Calu3 (cell line): ENCODE data around the gene TXNL4B. TPM values are rescaled to one million over a fixed set of nuclear protein-coding genes. Genes with fewer than 3 reads are reported as not detected.

ENCODE experiments used
- BruUV-seq: library from RNA; stranded (reverse); fragments of 400-500 nt; replicated peaks from 2 replicates; lab custom pipeline; 2021; lab: Mats Ljungman, UMichigan
- CTCF ChIA-PET: fragments of 300-600 bp; sonication (Branson Sonifier 250); formaldehyde crosslinking; loops from one replicate; lab custom pipeline; 2022; ENCODE audit warnings: antibody characterized with exemption; lab: Charles Lee
- DNase-seq: peaks from one replicate; pipeline ENCODE4 v3.0.0; 2022
- H3K27ac Mint-ChIP-seq: one replicate; pipeline ENCODE4 v1.8.0; 2022; ENCODE audit warnings: mixed read lengths; ENCODE audit not compliant: unreplicated experiment
- H3K27me3 Mint-ChIP-seq: one replicate; pipeline ENCODE4 v1.8.0; 2022; ENCODE audit warnings: mixed read lengths; ENCODE audit not compliant: unreplicated experiment
- H3K36me3 Mint-ChIP-seq: one replicate; pipeline ENCODE4 v1.8.0; 2022; ENCODE audit warnings: mild to moderate bottlenecking, moderate library complexity, mixed read lengths; ENCODE audit not compliant: insufficient read depth, unreplicated experiment
- H3K4me1 Mint-ChIP-seq: one replicate; pipeline ENCODE4 v1.8.0; 2022; ENCODE audit warnings: mild to moderate bottlenecking, low read depth, mixed read lengths; ENCODE audit not compliant: unreplicated experiment
- H3K4me3 Mint-ChIP-seq: one replicate; pipeline ENCODE4 v1.8.0; 2022; ENCODE audit warnings: mild to moderate bottlenecking, low read depth, moderate library complexity, mixed read lengths; ENCODE audit not compliant: unreplicated experiment
- H3K9me3 Mint-ChIP-seq: one replicate; pipeline ENCODE4 v1.8.0; 2022; ENCODE audit warnings: low read depth, mixed read lengths; ENCODE audit not compliant: unreplicated experiment
- intact Hi-C: fragments of 100-400 bp; cut with micrococcal nuclease; formaldehyde crosslinking; loops from one replicate; pipeline ENCODE4 v1.10.0; 2022; ENCODE audit not compliant: unreplicated experiment
- total RNA-seq: library from RNA; stranded (reverse); gene quantifications from 2 replicates; pipeline ENCODE4 v1.2.3, GENCODE V29; 2022
- TF ChIP-seq, protein P1 (sequence below): fragments of 200-600 bp; IDR thresholded peaks from one replicate; pipeline ENCODE4 v1.8.0; 2022; ENCODE audit warnings: antibody characterized with exemption; ENCODE audit not compliant: unreplicated experiment

TXNL4B gene
- total RNA-seq, 1 experiment from 2014 or later: 18.0 TPM

DNA sequence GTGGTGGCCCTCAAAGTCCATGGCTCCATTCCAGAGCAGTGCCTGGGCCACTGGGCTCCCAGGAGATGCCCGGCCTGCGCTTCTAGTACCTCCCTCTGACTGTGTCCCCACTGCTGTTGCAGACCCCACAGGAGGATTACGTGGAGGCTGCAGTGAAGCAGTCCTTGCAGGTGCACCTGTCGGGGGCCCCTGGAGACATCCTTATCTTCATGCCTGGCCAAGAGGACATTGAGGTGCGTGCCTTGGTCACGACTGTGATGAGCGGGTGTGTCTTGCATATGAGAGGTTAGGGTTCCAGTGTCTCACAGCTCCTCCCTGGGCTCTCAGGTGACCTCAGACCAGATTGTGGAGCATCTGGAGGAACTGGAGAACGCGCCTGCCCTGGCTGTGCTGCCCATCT lies 11.5 kb upstream of the TXNL4B start:
- H3K27ac Mint-ChIP-seq: no peak overlapping the region
- CTCF ChIA-PET: no interaction called here
- no TSS peak for BruUV-seq
- H3K9me3 Mint-ChIP-seq: no peaks in the 10 kb centered on the region
- H3K4me1 Mint-ChIP-seq: no peaks in the 10 kb centered on the region
- intact Hi-C loops: no loop called here
- H3K27me3 Mint-ChIP-seq: no peaks in the 10 kb centered on the region
- H3K4me3 Mint-ChIP-seq: no peak overlapping the region
- peaks cover 56% of the 10 kb centered on the region for H3K36me3 Mint-ChIP-seq
- TF ChIP-seq, protein P1, sequence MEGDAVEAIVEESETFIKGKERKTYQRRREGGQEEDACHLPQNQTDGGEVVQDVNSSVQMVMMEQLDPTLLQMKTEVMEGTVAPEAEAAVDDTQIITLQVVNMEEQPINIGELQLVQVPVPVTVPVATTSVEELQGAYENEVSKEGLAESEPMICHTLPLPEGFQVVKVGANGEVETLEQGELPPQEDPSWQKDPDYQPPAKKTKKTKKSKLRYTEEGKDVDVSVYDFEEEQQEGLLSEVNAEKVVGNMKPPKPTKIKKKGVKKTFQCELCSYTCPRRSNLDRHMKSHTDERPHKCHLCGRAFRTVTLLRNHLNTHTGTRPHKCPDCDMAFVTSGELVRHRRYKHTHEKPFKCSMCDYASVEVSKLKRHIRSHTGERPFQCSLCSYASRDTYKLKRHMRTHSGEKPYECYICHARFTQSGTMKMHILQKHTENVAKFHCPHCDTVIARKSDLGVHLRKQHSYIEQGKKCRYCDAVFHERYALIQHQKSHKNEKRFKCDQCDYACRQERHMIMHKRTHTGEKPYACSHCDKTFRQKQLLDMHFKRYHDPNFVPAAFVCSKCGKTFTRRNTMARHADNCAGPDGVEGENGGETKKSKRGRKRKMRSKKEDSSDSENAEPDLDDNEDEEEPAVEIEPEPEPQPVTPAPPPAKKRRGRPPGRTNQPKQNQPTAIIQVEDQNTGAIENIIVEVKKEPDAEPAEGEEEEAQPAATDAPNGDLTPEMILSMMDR: no peak
- DNase-seq: no peak

DNA sequence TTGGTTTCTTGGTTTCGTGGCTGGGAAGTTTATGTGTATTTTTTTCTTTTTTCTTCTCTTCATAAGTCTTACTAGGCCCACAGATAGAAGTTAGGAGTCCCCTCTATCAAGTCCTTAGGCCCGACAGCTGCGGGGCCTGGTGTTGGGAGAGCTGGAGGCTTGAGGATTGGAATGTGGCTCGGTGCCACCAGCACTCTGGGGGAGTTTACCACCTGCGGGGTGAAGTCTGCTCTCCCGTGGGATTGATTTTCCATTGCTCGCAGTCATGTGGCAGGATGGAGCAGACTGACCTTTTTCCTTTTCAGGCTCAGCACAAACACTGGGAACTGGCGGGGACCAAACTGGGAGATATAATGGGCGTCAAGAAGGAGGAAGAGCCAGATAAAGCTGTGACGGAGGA lies 7.8 kb upstream of the TXNL4B start:
- Mint-ChIP-seq H3K27ac (no peak overlapping the region), H3K4me1 (no peaks in the 10 kb centered on the region), H3K36me3 (peaks cover 55% of the 10 kb centered on the region), H3K4me3 (no peak overlapping the region), H3K27me3 (no peaks in the 10 kb centered on the region), H3K9me3 (no peaks in the 10 kb centered on the region)
- DNase-seq: no peak
- intact Hi-C loops: no loop called here
- BruUV-seq: no TSS peak
- TF ChIP-seq, protein P1: no peak
- CTCF ChIA-PET: no interaction called here

DNA sequence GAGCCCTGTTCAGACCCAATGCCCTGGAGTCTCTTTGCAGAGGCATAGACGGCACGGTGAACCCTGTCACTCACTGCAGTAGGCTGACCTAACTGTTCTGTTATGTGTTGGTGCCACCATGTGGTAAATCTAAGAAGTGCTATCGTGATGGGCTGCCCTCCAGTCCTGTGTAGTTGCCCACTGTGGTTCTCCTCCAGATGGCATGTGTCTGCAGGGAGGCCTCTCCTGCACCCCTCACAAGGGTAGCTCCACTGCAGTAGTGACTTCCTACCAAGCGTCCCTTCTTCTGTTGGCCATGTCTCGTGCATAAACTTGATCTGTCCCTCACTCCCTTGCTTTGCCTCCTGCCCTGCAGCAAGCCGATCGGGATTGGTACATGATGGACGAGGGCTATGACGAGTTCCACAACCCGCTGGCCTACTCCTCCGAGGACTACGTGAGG lies 6.0 kb upstream of the TXNL4B start:
- no peaks in the 10 kb centered on the region for H3K9me3 Mint-ChIP-seq
- H3K27ac Mint-ChIP-seq: no peak overlapping the region
- peaks cover 14% of the 10 kb centered on the region for H3K4me1 Mint-ChIP-seq
- TF ChIP-seq, protein P1: peak; percentile 59
- BruUV-seq: no TSS peak
- CTCF ChIA-PET: no interaction called here
- intact Hi-C loops: loop anchor here (1.0 kb wide), 1 partner anchor 33 kb away; no protein-coding TSS in a partner anchor
- no peaks in the 10 kb centered on the region for H3K27me3 Mint-ChIP-seq
- peak; percentile 71 for DNase-seq
- no peak overlapping the region for H3K4me3 Mint-ChIP-seq
- peaks cover 55% of the 10 kb centered on the region for H3K36me3 Mint-ChIP-seq

DNA sequence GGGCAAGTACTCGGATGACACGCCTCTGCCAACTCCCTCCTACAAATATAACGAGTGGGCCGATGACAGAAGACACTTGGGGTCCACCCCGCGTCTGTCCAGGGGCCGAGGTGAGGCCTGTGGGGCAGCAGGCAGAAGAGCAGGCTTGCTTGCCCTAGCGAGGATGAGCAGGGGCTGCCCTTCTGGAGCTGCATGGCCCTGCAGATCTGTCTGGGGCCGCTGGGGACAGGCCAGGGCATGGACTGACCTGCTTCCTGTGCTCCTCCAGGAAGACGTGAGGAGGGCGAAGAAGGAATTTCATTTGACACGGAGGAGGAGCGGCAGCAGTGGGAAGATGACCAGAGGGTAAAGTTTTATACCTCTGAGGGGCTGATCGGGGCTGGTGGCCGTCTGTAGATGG lies 5.5 kb upstream of the TXNL4B start:
- H3K4me1 Mint-ChIP-seq: peaks cover 14% of the 10 kb centered on the region
- no peaks in the 10 kb centered on the region for H3K27me3 Mint-ChIP-seq
- intact Hi-C loops: loop anchor here (1.0 kb wide), 1 partner anchor 33 kb away; no protein-coding TSS in a partner anchor
- no peak overlapping the region for H3K27ac Mint-ChIP-seq
- BruUV-seq: no TSS peak
- CTCF ChIA-PET: no interaction called here
- peaks cover 59% of the 10 kb centered on the region for H3K36me3 Mint-ChIP-seq
- TF ChIP-seq, protein P1: no peak
- H3K9me3 Mint-ChIP-seq: no peaks in the 10 kb centered on the region
- H3K4me3 Mint-ChIP-seq: no peak overlapping the region
- DNase-seq: no peak
